COLO668 (cell line): ENCODE data around the gene CTTNBP2NL.
"Not testable (repeated sequence)": the region's sequence is repeated elsewhere in the genome, so short reads cannot be mapped to it uniquely, and the experiment has no call there.

ENCODE experiments used
- DNase-seq: peaks from one replicate; lab custom pipeline; 2025; ENCODE audit not compliant: unreplicated experiment; lab: John Stamatoyannopoulos, UW

The CTTNBP2NL gene

GRCh38 chr1:112461200-112461871 lies 65.3 kb downstream of the CTTNBP2NL start:
- no peak for DNase-seq

GRCh38 chr1:112462953-112463279 lies 66.9 kb downstream of the CTTNBP2NL start:
- DNase-seq: no peak

GRCh38 chr1:112464501-112464900 lies 68.5 kb downstream of the CTTNBP2NL start:
- no peak for DNase-seq

GRCh38 chr1:112465122-112465521 lies 69.1 kb downstream of the CTTNBP2NL start:
- DNase-seq: no peak

- peak; percentile 92 for DNase-seq
Measured at GRCh38 chr1:112466078-112466660, 70.2 kb downstream of the CTTNBP2NL start.

- DNase-seq: not testable (repeated sequence)
Measured at GRCh38 chr1:112470324-112470723, 74.3 kb downstream of the CTTNBP2NL start.

GRCh38 chr1:112470966-112471365 lies 75.0 kb downstream of the CTTNBP2NL start:
- no peak for DNase-seq

- no peak for DNase-seq
Measured at GRCh38 chr1:112472142-112472541, 76.1 kb downstream of the CTTNBP2NL start.

GRCh38 chr1:112477550-112477949 lies 81.5 kb downstream of the CTTNBP2NL start:
- no peak for DNase-seq

GRCh38 chr1:112478314-112478713 lies 82.3 kb downstream of the CTTNBP2NL start:
- no peak for DNase-seq

GRCh38 chr1:112486063-112486462 lies 90.0 kb downstream of the CTTNBP2NL start:
- not testable (repeated sequence) for DNase-seq

- DNase-seq: not testable (repeated sequence)
Measured at GRCh38 chr1:112487686-112488085, 91.7 kb downstream of the CTTNBP2NL start.

- no peak for DNase-seq
Measured at GRCh38 chr1:112488141-112488540, 92.1 kb downstream of the CTTNBP2NL start.

- no peak for DNase-seq
Measured at GRCh38 chr1:112492076-112492475, 96.1 kb downstream of the CTTNBP2NL start.

- no peak for DNase-seq
Measured at GRCh38 chr1:112493351-112493750, 97.3 kb downstream of the CTTNBP2NL start.

- no peak for DNase-seq
Measured at GRCh38 chr1:112496290-112496689, 100.3 kb downstream of the CTTNBP2NL start.

- DNase-seq: peak; percentile 72
Measured at GRCh38 chr1:112501810-112502641, 106.0 kb downstream of the CTTNBP2NL start.

GRCh38 chr1:112502826-112503225 lies 106.8 kb downstream of the CTTNBP2NL start:
- no peak for DNase-seq

- DNase-seq: no peak
Measured at GRCh38 chr1:112504001-112504660, 108.1 kb downstream of the CTTNBP2NL start.

GRCh38 chr1:112504661-112505399 lies 108.8 kb downstream of the CTTNBP2NL start:
- DNase-seq: no peak

GRCh38 chr1:112505400-112505785 lies 109.4 kb downstream of the CTTNBP2NL start:
- no peak for DNase-seq
